HEK293T (cell line): Measurements from ENCODE around the gene EFCAB8.

Source experiments
- CTCF ChIA-PET: fragments of 350-600 bp; formaldehyde crosslinking; extraction: SDS; loops from one replicate; lab custom pipeline; 2021; ENCODE audit warnings: antibody characterized with exemption, inconsistent platforms; lab: Yijun Ruan, JAX
- POLR2A ChIA-PET: fragments of 350-600 bp; formaldehyde crosslinking; extraction: SDS; loops from one replicate; lab custom pipeline; 2020; ENCODE audit warnings: antibody characterized with exemption, inconsistent platforms; lab: Yijun Ruan, JAX
- DNase-seq: peaks from one replicate; pipeline ENCODE4 v3.0.0; 2012; ENCODE audit warnings: mixed read lengths; ENCODE audit errors: extremely low spot score
- ARNT ChIP-seq: fragments of 450-650 bp; IDR thresholded peaks from 2 replicates; pipeline ENCODE4 v1.6.1; 2017; ENCODE audit warnings: mild to moderate bottlenecking
- BHLHE40 ChIP-seq: fragments of 450-650 bp; IDR thresholded peaks from 2 replicates; pipeline ENCODE4 v1.6.1; 2016; ENCODE audit warnings: mild to moderate bottlenecking, moderate library complexity, borderline replicate concordance
- CTBP1 ChIP-seq: fragments of 450-650 bp; IDR thresholded peaks from 2 replicates; pipeline ENCODE4 v1.6.1; 2016; ENCODE audit warnings: borderline replicate concordance
- ELF4 ChIP-seq: fragments of 450-650 bp; IDR thresholded peaks from 2 replicates; pipeline ENCODE4 v1.6.1; 2017; ENCODE audit warnings: antibody characterized with exemption
- FOXA1 ChIP-seq: fragments of 450-650 bp; IDR thresholded peaks from 2 replicates; pipeline ENCODE4 v1.6.1; 2016; ENCODE audit warnings: mild to moderate bottlenecking
- FOXK2 ChIP-seq: fragments of 450-650 bp; IDR thresholded peaks from 2 replicates; pipeline ENCODE4 v1.6.1; 2016; ENCODE audit warnings: mild to moderate bottlenecking
- FOXM1 ChIP-seq: fragments of 450-650 bp; IDR thresholded peaks from 2 replicates; pipeline ENCODE4 v1.6.1; 2017; ENCODE audit warnings: mild to moderate bottlenecking, borderline replicate concordance
- HDGF ChIP-seq: fragments of 450-650 bp; IDR thresholded peaks from 2 replicates; pipeline ENCODE4 v1.6.1; 2017; ENCODE audit warnings: antibody characterized with exemption, borderline replicate concordance
- L3MBTL2 ChIP-seq: fragments of 450-650 bp; conservative IDR thresholded peaks from 2 replicates; pipeline ENCODE4 v1.6.1; 2016; ENCODE audit warnings: mild to moderate bottlenecking
- LEF1 ChIP-seq: fragments of 450-650 bp; IDR thresholded peaks from 2 replicates; pipeline ENCODE4 v1.6.1; 2017; ENCODE audit warnings: mild to moderate bottlenecking, borderline replicate concordance
- NFRKB ChIP-seq: fragments of 450-650 bp; IDR thresholded peaks from 2 replicates; pipeline ENCODE4 v1.6.1; 2016; ENCODE audit warnings: mild to moderate bottlenecking, moderate library complexity
- PKNOX1 ChIP-seq: fragments of 450-650 bp; IDR thresholded peaks from 2 replicates; pipeline ENCODE4 v1.6.1; 2016
- SP1 ChIP-seq: fragments of 450-650 bp; IDR thresholded peaks from 2 replicates; pipeline ENCODE4 v1.6.1; 2017
- SUZ12 ChIP-seq: fragments of 450-650 bp; IDR thresholded peaks from 2 replicates; pipeline ENCODE4 v1.6.1; 2016; ENCODE audit warnings: mild to moderate bottlenecking
- TARDBP ChIP-seq: fragments of 450-650 bp; IDR thresholded peaks from 2 replicates; pipeline ENCODE4 v1.6.1; 2016
- ZNF384 ChIP-seq: fragments of 450-650 bp; IDR thresholded peaks from 2 replicates; pipeline ENCODE4 v1.6.1; 2016

Gene EFCAB8

GRCh38 chr20:32875673-32876072, 16.9 kb downstream of the EFCAB8 start:
- TF ChIP-seq ARNT (no peak), SUZ12 (no peak), L3MBTL2 (no peak), PKNOX1 (no peak), LEF1 (no peak), BHLHE40 (no peak), FOXM1 (no peak)
- DNase-seq: no peak
- ChIA-PET CTCF (no interaction called here), POLR2A (no interaction called here)

- TF ChIP-seq HDGF (no peak), PKNOX1 (no peak), ZNF384 (no peak), CTBP1 (no peak), SP1 (no peak), ARNT (no peak), LEF1 (no peak), NFRKB (no peak), FOXK2 (no peak), ELF4 (no peak), BHLHE40 (no peak), L3MBTL2 (no peak), FOXM1 (no peak), TARDBP (no peak), SUZ12 (no peak), FOXA1 (no peak)
- CTCF ChIA-PET: no interaction called here
- no peak for DNase-seq
- POLR2A ChIA-PET: interaction anchor here (1.1 kb wide), 1 partner anchor 58 kb away, joined by 3 read pairs; the partner anchor contains the start of gene MAPRE1
These were observed 18.8 kb downstream of the EFCAB8 start for GRCh38 chr20:32877507-32877906.

- TF ChIP-seq SUZ12: no peak
- no peak for TF ChIP-seq ARNT
- TF ChIP-seq FOXK2: no peak
- no peak for TF ChIP-seq ZNF384
- TF ChIP-seq CTBP1: no peak
- no peak for TF ChIP-seq FOXA1
- TF ChIP-seq TARDBP: no peak
- TF ChIP-seq NFRKB: no peak
- TF ChIP-seq SP1: no peak
- no peak for TF ChIP-seq L3MBTL2
- TF ChIP-seq PKNOX1: no peak
- TF ChIP-seq BHLHE40: no peak
- no peak for TF ChIP-seq ELF4
- no peak for TF ChIP-seq LEF1
- TF ChIP-seq FOXM1: no peak
- TF ChIP-seq HDGF: no peak
- DNase-seq: no peak
- POLR2A ChIA-PET: no interaction called here
- CTCF ChIA-PET: no interaction called here
These were observed 20.1 kb downstream of the EFCAB8 start for GRCh38 chr20:32878820-32879219.

- CTCF ChIA-PET: no interaction called here
- TF ChIP-seq PKNOX1 (no peak), L3MBTL2 (no peak), FOXA1 (no peak), TARDBP (no peak), CTBP1 (no peak), FOXK2 (no peak), ARNT (no peak), LEF1 (no peak), SP1 (no peak), ZNF384 (no peak), HDGF (no peak), FOXM1 (no peak), SUZ12 (no peak), NFRKB (no peak), ELF4 (no peak), BHLHE40 (no peak)
These were observed 20.8 kb downstream of the EFCAB8 start for GRCh38 chr20:32879538-32879937.

GRCh38 chr20:32880635-32881034, 21.9 kb downstream of the EFCAB8 start:
- POLR2A ChIA-PET: no interaction called here
- CTCF ChIA-PET: no interaction called here
- TF ChIP-seq SUZ12 (no peak), FOXA1 (no peak), HDGF (no peak), ELF4 (no peak), FOXM1 (no peak), BHLHE40 (no peak), ZNF384 (no peak), FOXK2 (no peak), LEF1 (no peak), NFRKB (no peak), CTBP1 (no peak), SP1 (no peak), ARNT (no peak), TARDBP (no peak), PKNOX1 (no peak), L3MBTL2 (no peak)
- DNase-seq: no peak

More at GRCh38 chr20:32879538-32879937, 20.8 kb downstream of the EFCAB8 start:
- DNase-seq: no peak
- POLR2A ChIA-PET: no interaction called here
